ENCODE measurements around the gene USP48. TPM values are rescaled to one million over a fixed set of nuclear protein-coding genes. Genes with fewer than 3 reads are reported as not detected.

Gene USP48
- total RNA-seq, 4 donors from 2014 or later, result 35.4 to 198 (median 50.7) TPM

DNA sequence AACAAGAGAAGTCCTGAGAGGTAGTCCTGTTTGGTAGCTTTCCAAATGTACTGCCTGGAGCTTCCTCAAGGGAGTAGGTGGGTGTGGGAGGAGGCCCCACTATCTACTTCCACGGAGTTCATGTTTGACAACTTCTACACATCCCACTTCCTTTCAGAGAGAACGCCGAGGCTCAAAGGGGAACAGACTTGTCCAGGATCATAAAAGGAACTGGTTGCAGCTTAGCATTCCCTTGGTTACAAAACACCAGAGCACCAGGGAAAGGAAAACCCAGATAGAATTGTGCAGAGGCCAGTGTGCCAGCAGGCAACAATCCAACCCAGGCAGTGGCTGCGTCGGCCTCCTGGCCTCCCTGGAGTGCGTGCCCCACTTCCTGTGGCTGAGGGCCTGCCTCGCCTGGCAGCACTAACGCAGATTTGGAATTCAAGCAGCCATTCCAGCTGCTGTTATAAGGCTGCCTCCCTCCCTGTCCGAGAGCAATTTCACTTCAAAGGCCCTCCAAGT, 109.6 kb downstream of the USP48 start:
- H3K4me1 ChIP-seq, result peaks cover 3 to 26% (median 17%) of the 10 kb centered on the region in 4 donors
- H3K36me3 ChIP-seq, result peaks cover 0 to 9% (median 0%) of the 10 kb centered on the region in 3 donors
- no peak overlapping the region for H3K27ac ChIP-seq
- peaks cover 0 to 11% of the 10 kb centered on the region in 2 donors for H3K27me3 ChIP-seq
- no peak overlapping the region for H3K4me3 ChIP-seq
- DNase-seq, result peak in 1 of 3 donors; percentile 47
- H3K9me3 ChIP-seq, result no peaks in the 10 kb centered on the region
- TF ChIP-seq, protein P1, sequence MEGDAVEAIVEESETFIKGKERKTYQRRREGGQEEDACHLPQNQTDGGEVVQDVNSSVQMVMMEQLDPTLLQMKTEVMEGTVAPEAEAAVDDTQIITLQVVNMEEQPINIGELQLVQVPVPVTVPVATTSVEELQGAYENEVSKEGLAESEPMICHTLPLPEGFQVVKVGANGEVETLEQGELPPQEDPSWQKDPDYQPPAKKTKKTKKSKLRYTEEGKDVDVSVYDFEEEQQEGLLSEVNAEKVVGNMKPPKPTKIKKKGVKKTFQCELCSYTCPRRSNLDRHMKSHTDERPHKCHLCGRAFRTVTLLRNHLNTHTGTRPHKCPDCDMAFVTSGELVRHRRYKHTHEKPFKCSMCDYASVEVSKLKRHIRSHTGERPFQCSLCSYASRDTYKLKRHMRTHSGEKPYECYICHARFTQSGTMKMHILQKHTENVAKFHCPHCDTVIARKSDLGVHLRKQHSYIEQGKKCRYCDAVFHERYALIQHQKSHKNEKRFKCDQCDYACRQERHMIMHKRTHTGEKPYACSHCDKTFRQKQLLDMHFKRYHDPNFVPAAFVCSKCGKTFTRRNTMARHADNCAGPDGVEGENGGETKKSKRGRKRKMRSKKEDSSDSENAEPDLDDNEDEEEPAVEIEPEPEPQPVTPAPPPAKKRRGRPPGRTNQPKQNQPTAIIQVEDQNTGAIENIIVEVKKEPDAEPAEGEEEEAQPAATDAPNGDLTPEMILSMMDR (IDR thresholded peaks at IDR 0.05), result no peak
- no peak for TF ChIP-seq POLR2A (IDR thresholded peaks at IDR 0.05)

- Histone ChIP-seq H3K27ac (no peak overlapping the region), H3K36me3 (peaks cover 0 to 4% (median 0%) of the 10 kb centered on the region in 3 donors), H3K4me1 (peaks cover 3 to 26% (median 17%) of the 10 kb centered on the region in 4 donors), H3K27me3 (peaks cover 0 to 18% of the 10 kb centered on the region in 2 donors), H3K4me3 (no peak overlapping the region), H3K9me3 (no peaks in the 10 kb centered on the region)
- DNase-seq, result peak in 1 of 3 donors; percentile 40
- TF ChIP-seq POLR2A (IDR thresholded peaks at IDR 0.05), result no peak
- TF ChIP-seq, protein P1 (IDR thresholded peaks at IDR 0.05), result no peak
Measured at GRCh38 chr1:21672478-21673276, 110.3 kb downstream of the USP48 start.

DNA sequence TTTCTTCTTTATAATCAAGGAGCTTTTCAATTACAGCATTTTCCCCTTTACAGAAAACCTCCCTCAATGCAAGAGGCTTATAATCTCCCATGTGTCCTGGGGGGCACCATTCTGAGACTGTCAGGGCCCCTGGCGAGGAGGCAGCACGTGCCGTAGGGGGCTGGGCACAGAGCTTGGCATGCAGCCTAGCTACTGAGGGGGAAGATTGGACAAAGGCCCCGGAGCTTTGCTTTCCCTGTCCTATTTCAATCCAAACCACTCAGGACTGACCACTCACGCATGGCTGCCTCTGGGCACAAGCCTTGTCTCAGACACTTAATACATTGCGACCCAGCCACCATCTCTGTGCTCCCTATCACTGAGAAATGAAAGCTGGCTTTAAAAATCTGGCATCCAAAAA, 111.0 kb downstream of the USP48 start:
- TF ChIP-seq, protein P1 (IDR thresholded peaks at IDR 0.05), result no peak
- TF ChIP-seq POLR2A (IDR thresholded peaks at IDR 0.05), result no peak
- H3K27ac ChIP-seq, result no peak overlapping the region
- no peaks in the 10 kb centered on the region for H3K9me3 ChIP-seq
- DNase-seq, result peak in 1 of 3 donors; percentile 19
- no peak overlapping the region for H3K4me3 ChIP-seq
- H3K4me1 ChIP-seq, result peaks cover 3 to 26% (median 17%) of the 10 kb centered on the region in 4 donors
- H3K27me3 ChIP-seq, result peaks cover 0 to 23% of the 10 kb centered on the region in 2 donors
- H3K36me3 ChIP-seq, result no peaks in the 10 kb centered on the region

GRCh38 chr1:21670956-21671902, 111.7 kb downstream of the USP48 start:
- TF ChIP-seq, protein P1 (IDR thresholded peaks at IDR 0.05), result no peak
- no peak for TF ChIP-seq POLR2A (IDR thresholded peaks at IDR 0.05)
- no peak overlapping the region for H3K4me3 ChIP-seq
- H3K4me1 ChIP-seq, result peaks cover 3 to 26% (median 17%) of the 10 kb centered on the region in 4 donors
- no peaks in the 10 kb centered on the region for H3K9me3 ChIP-seq
- DNase-seq, result peak in 1 of 3 donors; percentile 39
- H3K36me3 ChIP-seq, result no peaks in the 10 kb centered on the region
- H3K27me3 ChIP-seq, result peaks cover 0 to 23% of the 10 kb centered on the region in 2 donors
- H3K27ac ChIP-seq, result no peak overlapping the region

Data from Peyer's patch (tissue), 4 donors.